DMS114 treated with DMSO at 0.1 percent for 48 hours (cell line): Measurements from ENCODE around the gene COL8A1.
"Not testable (repeated sequence)": the region's sequence is repeated elsewhere in the genome, so short reads cannot be mapped to it uniquely, and the experiment has no call there.

Source experiments
- DNase-seq: peaks from one replicate; lab custom pipeline; 2025; ENCODE audit not compliant: unreplicated experiment; lab: John Stamatoyannopoulos, UW

The COL8A1 gene

DNA sequence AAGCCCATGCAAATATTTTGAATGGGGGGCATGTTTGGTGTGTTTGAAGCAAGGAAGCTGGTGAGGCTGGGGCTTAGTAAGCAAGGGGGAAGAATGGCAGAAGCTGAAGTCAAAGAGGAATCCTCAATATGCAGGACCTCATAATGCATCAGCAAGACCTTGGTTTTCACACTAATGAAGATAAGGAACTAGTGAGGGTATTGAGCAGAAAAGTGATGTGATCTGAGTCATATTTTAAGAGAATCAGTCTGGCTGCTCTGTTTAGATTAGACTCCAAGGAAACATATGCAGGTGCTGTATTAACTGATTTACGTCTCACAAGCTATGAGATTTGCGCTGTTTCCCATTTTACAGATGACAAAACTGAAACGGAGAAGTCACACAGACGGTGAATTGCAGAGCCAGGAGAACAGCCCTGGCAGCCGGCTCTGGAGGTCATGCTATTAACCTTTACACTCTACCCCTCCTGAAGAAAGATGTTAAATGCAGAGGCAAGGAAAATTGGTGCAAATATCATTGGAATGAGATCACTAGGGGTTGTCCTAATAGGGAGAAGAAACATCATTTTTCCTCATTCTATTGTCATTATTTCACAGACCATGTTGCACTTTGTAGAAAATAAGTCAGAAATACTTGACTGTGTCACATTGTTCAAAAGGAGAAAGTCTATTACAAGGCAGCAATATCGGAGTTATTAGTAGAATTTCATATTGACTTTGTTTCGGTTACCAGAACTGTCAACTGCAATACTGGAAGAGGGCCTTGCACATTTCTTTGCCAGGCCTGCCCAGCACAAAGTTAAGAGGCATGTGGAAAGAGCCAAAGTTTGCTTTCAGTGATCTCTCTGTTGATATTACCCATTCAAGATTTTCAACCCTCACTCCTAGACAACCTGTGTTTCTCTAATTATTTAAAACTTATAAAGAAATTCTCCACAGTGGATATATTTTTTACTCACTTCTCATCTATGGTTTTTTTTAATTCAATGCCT lies 64.9 kb downstream of the COL8A1 start:
- DNase-seq = no peak

DNA sequence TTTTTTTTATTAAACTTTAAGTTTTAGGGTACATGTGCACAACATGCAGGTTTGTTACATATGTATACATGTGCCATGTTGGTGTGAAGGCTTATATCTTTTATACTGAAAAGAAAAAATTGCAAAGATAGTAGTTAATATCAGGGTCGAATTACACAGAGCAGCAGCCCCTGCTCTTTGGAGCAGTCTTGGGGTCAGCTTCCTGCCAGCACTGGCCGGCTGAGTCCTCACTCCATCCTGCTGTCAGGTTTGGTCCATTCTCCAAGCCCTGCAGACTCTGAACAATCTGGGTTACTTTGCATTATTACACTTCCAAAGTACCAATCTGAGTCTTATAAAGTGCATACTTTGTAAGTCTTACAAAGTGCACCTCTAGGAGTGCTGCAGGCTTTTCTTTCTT lies 66.0 kb downstream of the COL8A1 start:
- no peak for DNase-seq

DNA sequence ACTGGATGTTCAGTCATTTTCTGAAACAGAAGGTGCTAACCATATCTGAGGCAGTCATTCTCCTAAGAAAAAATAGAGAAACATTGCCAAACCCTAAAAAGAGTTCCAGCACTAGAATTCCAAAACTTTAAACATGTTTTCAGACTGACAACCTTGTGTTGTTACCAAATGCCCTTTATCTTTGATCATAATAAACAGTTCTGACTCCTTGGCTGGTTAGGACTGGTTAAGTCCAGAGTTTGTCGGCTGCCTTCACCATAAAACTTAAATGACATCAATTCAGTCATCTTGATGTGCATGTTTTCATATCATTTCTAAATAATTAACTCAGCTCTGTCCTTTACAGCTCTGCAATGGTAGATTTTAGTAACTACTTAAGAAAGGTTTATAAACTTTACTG lies 68.0 kb downstream of the COL8A1 start:
- DNase-seq = no peak

DNA sequence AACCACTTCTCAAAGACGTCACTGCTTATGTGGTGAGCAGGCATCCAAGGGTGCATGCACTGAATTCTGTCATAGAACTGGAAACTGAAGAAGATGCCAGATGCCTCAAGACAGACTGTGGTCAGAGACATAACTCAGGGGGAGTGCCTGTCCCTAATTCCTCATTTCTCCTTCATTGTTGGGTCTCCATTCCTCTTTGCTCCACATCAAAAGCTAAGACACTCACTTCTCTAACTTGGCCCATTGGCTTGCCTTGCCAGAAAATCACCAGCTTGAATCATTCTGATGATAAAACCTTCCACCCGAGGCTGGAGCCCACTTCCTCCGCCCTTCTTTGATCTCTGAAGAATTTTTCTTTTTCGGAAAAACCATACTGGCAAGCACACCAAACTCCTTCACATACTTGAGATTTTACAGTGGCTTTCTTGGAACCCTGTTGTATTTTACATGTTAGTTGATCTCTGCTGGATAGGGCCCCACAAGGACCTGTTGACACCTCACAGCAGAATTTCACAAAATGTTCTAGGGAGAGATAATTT lies 69.9 kb downstream of the COL8A1 start:
- DNase-seq = no peak

DNA sequence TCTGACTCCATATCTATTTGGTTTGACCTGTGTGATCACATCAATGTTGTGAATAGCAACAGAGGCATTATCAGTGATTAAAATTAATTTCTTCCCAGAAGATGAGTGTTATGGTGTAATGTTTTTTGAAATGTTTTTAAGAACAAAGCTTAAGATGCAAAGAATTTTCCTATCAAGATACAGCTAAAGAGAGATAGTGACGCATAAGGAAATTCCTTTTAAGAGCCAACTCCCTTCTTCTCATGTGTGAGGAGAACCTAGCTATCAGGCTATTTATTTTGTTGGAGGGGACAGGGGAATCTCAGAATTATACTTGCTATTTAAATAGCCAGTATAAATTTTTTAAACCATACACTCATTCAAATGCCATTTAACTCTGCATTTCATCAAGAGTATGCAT lies 71.3 kb downstream of the COL8A1 start:
- no peak for DNase-seq

DNA sequence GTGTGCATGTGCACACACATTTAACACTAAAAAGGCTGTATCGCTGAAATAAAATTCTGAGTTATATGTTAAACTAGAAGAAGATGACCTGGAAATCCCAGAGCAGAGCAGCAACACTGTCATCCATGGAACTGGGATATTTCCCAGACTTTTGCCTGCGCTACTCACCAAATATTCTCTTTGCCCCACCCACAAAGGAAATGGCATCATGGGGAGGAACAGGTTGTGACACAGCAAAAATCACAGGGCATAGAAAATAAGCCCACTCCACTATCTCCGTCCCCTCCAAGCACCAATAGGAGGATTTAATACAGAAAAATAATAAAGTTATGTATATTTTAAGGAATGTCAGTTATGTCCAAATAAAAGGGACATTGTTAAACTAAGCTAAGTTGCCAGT lies 71.7 kb downstream of the COL8A1 start:
- DNase-seq = no peak

DNA sequence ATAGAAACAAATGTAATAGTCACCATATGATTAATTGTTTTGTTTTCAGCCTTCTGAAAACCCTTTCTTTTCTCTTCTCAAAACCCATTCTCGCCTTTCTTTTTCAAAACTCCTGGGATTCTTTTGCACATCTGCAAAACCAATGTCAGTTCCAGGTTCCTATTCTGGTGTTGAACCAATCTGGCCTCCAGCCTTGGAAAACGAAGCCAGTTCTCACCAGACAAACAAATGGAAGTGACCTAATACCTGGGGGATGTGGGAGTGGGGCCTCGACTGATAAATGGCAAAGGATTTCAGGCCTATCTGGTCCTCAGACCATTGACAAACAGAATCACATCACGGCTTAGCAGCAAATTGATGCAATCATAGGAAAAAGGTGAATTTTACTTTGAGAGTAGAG lies 73.0 kb downstream of the COL8A1 start:
- no peak for DNase-seq

DNA sequence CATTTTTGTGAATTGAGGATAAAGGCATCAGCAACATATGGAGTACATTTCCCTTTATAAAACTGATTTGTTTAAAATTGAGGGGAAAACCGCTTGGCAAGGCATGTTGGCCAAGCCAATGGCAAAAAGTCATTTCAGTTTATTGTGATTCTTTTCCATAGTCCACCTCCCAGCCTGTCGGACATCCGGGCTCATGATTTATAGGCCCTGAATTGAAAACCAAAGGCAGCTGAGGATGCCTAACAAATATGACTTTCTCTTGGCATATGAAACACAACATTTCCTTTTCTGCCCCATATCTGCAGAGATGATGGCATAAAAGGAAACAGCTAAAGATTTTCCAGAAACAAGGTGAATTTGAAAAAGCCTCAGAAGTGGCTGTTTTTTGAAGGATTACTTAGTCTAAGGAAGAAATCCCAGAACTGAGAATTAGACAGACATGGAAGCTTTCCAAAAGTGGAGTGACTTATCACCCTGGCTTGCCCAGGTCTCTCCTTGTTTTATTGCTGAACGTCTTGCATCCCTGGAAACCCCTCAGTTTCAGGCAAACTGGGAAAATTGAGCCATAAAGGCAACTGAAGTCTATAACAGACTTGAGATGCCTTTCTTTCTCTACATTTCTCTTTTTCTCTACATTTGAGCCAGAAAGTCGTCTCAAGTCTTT lies 74.0 kb downstream of the COL8A1 start:
- DNase-seq = no peak

DNA sequence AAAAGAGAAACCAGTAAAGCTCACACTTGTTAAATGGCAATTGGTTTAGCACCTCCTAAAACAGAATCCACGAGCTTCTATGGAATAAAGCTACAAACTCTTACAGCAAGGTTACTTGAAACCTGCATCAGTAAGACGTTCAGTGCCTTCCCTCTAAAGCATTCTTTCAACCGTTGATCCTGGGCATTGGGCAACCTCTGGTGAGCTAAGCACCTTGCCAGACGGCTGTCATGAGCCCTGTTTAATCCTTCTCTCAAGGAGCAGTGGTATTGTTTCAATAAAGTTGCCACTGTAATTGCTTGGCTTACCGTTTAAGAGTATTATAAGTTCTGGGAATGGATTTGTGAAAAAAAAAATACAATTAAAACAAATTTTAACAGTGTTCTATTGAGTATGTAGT lies 75.0 kb downstream of the COL8A1 start:
- no peak for DNase-seq

DNA sequence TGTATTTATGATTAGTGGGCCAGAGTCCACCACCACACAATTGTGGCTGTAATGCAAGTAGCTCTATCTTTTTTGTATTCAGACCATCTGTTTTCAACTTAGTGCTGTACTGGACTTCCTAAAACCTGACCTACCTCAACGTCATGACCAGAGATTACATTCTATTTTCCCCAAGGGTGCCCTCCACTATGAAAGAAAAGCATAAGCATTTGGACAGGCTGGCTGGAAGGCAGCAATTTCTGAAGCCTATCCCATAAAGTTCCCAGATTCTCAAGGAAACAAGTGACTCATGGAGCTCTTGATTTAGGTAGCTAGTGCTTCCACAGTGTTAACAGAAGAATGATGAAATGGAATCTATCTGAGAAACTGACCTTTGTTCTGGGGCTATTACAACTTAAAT lies 75.8 kb downstream of the COL8A1 start:
- DNase-seq = no peak

DNA sequence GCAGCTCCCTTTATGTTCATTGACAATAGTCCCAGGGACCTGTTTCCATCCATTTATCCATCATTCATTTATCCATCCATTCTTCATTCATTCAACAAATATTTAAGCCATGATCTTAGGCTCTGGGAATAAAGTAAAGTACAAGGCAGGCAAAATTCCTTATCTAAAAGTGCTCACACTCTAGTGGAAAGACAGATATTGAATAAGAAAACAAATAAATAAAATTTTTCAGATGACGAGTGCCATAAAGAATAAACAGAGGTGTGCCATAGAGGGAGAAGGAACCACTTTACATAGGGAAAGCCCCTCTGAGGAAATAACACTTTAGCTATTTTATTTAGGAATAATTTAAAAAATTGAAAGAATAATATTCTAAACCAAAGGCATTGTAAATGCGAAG lies 76.2 kb downstream of the COL8A1 start:
- no peak for DNase-seq

DNA sequence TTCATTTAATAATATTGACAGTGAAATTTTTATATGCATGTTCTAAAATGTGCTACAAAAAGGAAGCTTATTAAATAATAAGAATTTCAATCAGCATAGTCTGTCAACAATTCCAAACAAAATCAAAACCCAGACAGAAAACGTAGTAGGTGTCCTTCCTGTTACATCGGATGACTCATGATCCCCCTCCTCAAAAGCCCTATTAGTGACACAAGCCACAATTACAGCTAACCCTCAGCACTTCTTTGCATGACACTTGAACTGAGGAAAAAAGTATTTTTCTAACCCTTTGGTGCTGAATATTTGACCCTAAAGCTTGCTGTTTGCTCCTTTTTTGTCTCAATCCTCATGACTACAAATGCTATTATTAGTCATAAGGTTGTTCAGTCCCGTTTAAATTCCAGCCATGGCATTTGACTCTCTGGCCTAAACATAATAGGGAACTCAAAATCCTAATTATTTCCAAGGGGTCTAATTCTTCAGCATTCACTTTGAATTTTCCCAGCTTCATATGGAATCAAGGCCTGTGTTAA lies 78.1 kb downstream of the COL8A1 start:
- DNase-seq = no peak

DNA sequence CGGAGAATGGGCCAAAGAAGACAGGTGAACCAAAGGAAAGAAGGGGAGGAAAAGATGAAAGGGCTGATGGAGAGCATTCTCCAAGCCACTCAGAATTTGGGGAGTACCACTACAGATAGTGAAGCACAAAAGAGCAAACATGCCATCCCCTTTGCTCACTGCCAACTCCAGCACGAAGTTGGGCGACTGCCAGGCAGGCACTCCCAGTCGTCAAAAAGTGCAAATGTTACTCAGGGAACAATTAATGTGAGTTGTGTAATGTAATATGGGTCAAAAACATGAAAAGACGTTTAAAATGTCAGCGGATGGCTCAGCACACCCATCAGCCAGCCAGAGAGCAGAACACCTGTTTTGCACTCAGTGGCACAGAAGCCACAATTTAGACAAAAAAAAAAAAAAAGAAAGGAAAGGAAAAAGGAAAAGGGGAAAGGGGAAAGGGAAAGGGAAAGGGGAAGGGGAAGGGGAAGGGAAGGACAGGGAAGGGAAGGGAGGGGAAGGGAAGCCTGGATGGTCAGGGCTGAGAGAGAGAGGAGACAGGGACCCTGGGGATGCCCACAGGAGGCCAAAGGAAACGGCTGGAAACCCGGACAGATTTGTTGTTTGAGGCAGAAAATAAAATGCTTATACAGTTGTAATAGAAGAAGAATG lies 82.7 kb downstream of the COL8A1 start:
- no peak for DNase-seq

DNA sequence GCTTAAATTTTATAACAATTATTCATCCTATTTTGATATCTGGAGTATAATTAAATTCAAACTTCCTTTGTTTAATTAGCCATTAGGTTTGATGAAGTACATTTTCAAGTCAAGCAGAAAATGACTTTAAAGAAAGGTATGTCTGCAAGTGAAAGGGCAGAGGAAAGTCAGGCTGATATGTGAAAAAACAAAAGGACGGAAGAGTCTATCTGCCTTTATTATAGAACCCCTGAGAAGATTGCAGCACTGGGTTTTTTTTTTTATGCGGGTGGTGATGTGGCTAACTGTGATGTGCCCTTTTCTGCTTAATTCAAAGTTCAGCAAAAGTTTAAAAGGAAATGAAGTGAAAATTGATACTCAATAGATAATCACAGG lies 83.2 kb downstream of the COL8A1 start:
- no peak for DNase-seq

DNA sequence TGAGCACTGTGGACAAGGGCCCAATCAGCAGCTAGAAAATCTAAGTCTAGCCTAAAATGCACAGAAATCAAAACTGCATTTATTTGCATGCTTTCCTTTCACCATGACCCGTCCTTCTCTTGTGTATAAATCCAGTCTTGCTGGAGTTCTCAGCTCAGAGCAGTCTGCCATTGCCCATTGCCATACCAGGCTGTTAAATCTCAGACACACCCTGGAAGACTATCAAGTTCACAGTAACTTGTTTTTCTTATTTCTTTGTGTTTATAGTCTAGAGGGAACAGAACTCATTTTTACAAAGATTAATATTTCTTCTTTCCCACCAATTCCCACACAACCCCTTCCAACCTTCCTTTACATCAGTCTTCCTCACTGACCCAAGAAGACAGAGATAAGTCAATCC lies 85.9 kb downstream of the COL8A1 start:
- no peak for DNase-seq

DNA sequence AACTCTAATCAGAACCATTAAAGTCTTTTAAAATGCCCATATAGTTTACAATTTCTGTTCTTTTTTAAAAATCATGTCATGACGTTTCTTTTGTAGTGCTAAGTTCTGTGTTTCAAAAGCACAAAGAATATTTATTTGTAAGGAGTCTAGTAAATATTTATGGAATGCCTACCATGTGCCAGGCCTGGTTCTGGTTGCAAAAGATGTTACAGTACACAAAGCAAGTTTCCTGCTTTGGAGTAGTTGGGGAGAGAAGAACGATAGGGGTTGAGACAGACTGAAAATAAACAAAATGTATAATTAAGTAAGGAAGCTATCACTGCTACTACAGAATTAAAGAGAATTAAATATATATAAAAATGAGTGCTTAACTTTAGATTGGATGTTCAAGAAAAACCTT lies 92.5 kb downstream of the COL8A1 start:
- no peak for DNase-seq

DNA sequence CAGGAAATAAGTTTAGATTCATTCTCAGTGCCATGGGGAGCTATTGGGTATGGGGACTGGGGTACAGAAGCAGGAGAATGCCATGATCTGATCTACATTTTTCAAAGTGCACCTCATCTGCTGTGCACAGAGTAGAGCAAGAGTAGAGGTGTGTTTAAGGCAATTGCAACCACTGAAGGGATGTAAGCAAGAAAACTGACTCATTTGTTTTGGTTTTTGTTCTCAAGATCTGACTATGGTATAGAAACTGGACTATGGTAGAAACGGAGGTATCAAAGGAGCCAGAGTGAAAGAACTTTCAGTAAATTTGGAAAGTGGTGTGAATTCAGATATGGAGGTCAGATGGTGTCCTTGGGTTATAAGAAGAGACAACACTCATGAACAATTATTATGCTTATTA lies 93.1 kb downstream of the COL8A1 start:
- DNase-seq = no peak

DNA sequence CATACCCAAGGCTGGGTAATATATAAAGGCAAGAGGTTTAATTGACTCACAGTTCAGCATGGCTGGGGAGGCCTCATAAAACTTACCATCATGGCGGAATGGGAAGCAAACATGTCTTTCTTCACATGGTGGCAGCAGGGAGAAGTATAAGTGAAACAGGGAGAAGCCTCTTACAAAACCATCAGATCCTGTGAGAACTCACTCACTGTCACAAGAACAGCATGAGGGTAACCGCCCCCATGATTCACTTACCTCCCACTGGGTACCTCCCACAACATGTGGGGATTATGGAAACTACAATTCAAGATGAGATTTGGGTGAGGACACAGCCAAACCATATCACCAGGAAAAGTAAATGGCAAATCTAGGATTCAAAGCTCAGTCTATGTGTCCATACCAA lies 102.0 kb downstream of the COL8A1 start:
- DNase-seq = not testable (repeated sequence)

DNA sequence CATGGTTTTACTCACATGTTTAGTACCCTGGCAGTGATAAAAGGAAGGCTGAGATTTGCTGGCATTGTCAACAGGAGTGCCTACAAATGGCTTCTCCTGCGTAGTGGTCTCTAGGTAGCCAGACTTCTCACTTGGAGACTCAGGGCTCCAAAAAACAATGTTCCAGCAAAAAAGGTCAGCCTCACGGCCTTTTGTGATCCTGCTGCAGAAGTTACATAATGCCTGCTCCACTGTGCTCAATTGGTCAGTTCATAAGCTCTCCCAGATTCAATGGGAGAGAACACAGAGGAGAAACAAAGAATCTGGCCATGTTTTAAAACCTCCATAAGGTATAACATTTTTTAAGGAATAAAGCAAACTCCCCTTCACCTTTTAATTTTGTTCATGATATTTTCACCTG lies 103.2 kb downstream of the COL8A1 start:
- DNase-seq = no peak

DNA sequence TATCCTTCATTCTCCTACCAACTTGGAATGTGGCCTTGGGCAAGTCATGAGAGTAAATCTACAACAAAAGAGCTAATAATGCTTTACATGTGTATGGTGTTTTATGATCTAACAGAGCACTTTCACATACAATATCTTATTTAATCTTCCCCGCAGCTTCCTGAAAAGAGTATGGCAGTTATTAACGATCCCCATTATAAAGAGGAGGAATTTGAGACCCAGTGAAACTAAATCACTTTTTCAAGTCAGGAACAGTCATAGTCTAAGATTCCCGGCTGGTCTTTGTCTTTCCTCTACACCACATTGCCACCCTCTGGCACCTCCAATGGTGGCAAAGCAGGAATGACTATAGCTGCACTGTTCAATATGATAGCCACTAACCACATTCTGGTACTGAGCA lies 109.5 kb downstream of the COL8A1 start:
- DNase-seq = peak; percentile 13

DNA sequence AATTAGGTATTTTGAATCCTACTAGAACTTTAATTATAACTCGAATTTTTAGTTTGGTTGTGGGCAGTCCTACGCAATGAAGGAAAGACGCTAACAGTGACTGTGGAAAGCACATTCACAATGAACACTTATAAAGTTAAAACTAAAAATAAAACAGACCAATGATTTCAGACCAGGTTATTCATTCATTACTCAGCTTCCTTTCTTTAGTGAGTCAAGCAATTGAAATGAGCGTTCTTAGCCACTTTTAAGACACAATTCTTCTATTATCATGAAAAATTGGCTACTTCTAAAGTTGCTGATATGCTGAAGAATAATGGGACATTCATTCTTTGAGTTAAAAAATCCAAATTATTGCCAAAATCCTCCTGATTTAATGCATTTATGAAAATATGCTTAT lies 113.3 kb downstream of the COL8A1 start:
- no peak for DNase-seq
